Activated T-cell treated with anti-CD3 and anti-CD28 coated beads for 4 hours (primary cell): ENCODE results near the gene INPP4B.

ENCODE experiments used
- DNase-seq: peaks from one replicate; pipeline ENCODE4 v3.0.0-alpha.2; 2020

Gene INPP4B

GRCh38 chr4:142194905-142195304 is 651.2 kb downstream of the INPP4B start:
- DNase-seq: no peak

GRCh38 chr4:142191901-142192300 is 654.2 kb downstream of the INPP4B start:
- no peak for DNase-seq

GRCh38 chr4:142181021-142181420 is 665.1 kb downstream of the INPP4B start:
- no peak for DNase-seq

GRCh38 chr4:142169216-142169615 is 676.9 kb downstream of the INPP4B start:
- DNase-seq: no peak

- DNase-seq: no peak
These were observed 677.9 kb downstream of the INPP4B start for GRCh38 chr4:142168181-142168580.

GRCh38 chr4:142164767-142165500 is 681.2 kb downstream of the INPP4B start:
- no peak for DNase-seq

GRCh38 chr4:142161086-142161485 is 685.0 kb downstream of the INPP4B start:
- DNase-seq: no peak

- no peak for DNase-seq
These were observed 685.6 kb downstream of the INPP4B start for GRCh38 chr4:142160509-142160908.

GRCh38 chr4:142158980-142159379 is 687.1 kb downstream of the INPP4B start:
- no peak for DNase-seq

GRCh38 chr4:142156256-142156655 is 689.8 kb downstream of the INPP4B start:
- no peak for DNase-seq

- no peak for DNase-seq
These were observed 690.8 kb downstream of the INPP4B start for GRCh38 chr4:142155347-142155746.

- no peak for DNase-seq
These were observed 695.6 kb downstream of the INPP4B start for GRCh38 chr4:142150483-142150882.

- DNase-seq: no peak
These were observed 701.3 kb downstream of the INPP4B start for GRCh38 chr4:142144813-142145212.

GRCh38 chr4:142142366-142143054 is 703.6 kb downstream of the INPP4B start:
- DNase-seq: no peak

GRCh38 chr4:142141224-142141623 is 704.9 kb downstream of the INPP4B start:
- DNase-seq: no peak

GRCh38 chr4:142130666-142131065 is 715.4 kb downstream of the INPP4B start:
- no peak for DNase-seq

GRCh38 chr4:142129931-142130330 is 716.2 kb downstream of the INPP4B start:
- DNase-seq: no peak

GRCh38 chr4:142129473-142129872 is 716.6 kb downstream of the INPP4B start:
- no peak for DNase-seq

- DNase-seq: no peak
These were observed 717.6 kb downstream of the INPP4B start for GRCh38 chr4:142128529-142128928.

GRCh38 chr4:142126890-142127497 is 719.1 kb downstream of the INPP4B start:
- DNase-seq: peak; percentile 56

- DNase-seq: no peak
These were observed 721.2 kb downstream of the INPP4B start for GRCh38 chr4:142124874-142125273.

- no peak for DNase-seq
These were observed 724.4 kb downstream of the INPP4B start for GRCh38 chr4:142121448-142122350.

GRCh38 chr4:142120921-142121320 is 725.2 kb downstream of the INPP4B start:
- DNase-seq: no peak
